ENCODE data around the gene SNX18.
"Not testable (repeated sequence)": the region's sequence is repeated elsewhere in the genome, so short reads cannot be mapped to it uniquely, and the experiment has no call there.

SNX18 gene

GRCh38 chr5:54517512-54518145, at the start of gene SNX18:
Gene SNX18 (plus strand): TSS chr5:54517759. CDS start chr5:54517953, 194 bp downstream.
- peak; percentile 82 for DNase-seq (ENCODE audit: low read depth, low spot score)

- no peak for DNase-seq (ENCODE audit: low read depth, low spot score)
These were observed 47.9 kb upstream of the SNX18 start for GRCh38 chr5:54469622-54470021.

- no peak for DNase-seq (ENCODE audit: low read depth, low spot score)
These were observed 47.4 kb upstream of the SNX18 start for GRCh38 chr5:54470128-54470527.

GRCh38 chr5:54470677-54471076, 46.9 kb upstream of the SNX18 start:
- no peak for DNase-seq (ENCODE audit: low read depth, low spot score)

- DNase-seq (ENCODE audit: low read depth, low spot score), result no peak
These were observed 46.2 kb upstream of the SNX18 start for GRCh38 chr5:54471398-54471797.

GRCh38 chr5:54476682-54477081, 40.9 kb upstream of the SNX18 start:
- DNase-seq (ENCODE audit: low read depth, low spot score), result no peak

GRCh38 chr5:54477941-54478478, 39.5 kb upstream of the SNX18 start:
- DNase-seq (ENCODE audit: low read depth, low spot score), result no peak

- DNase-seq (ENCODE audit: low read depth, low spot score), result no peak
These were observed 37.3 kb upstream of the SNX18 start for GRCh38 chr5:54480296-54480695.

- no peak for DNase-seq (ENCODE audit: low read depth, low spot score)
These were observed 33.2 kb upstream of the SNX18 start for GRCh38 chr5:54484219-54484894.

- DNase-seq (ENCODE audit: low read depth, low spot score), result not testable (repeated sequence)
These were observed 31.9 kb upstream of the SNX18 start for GRCh38 chr5:54485659-54486058.

- DNase-seq (ENCODE audit: low read depth, low spot score), result not testable (repeated sequence)
These were observed 27.9 kb upstream of the SNX18 start for GRCh38 chr5:54489648-54489979.

- no peak for DNase-seq (ENCODE audit: low read depth, low spot score)
These were observed 26.2 kb upstream of the SNX18 start for GRCh38 chr5:54491326-54491725.

- DNase-seq (ENCODE audit: low read depth, low spot score), result no peak
These were observed 25.4 kb upstream of the SNX18 start for GRCh38 chr5:54492178-54492577.

- DNase-seq (ENCODE audit: low read depth, low spot score), result no peak
These were observed 22.5 kb upstream of the SNX18 start for GRCh38 chr5:54495027-54495426.

GRCh38 chr5:54514291-54514690, 3.3 kb upstream of the SNX18 start:
- no peak for DNase-seq (ENCODE audit: low read depth, low spot score)

- DNase-seq (ENCODE audit: low read depth, low spot score), result no peak
These were observed 2.6 kb upstream of the SNX18 start for GRCh38 chr5:54514841-54515432.

- no peak for DNase-seq (ENCODE audit: low read depth, low spot score)
These were observed 1.9 kb upstream of the SNX18 start for GRCh38 chr5:54515634-54516033.

GRCh38 chr5:54516051-54516655, 1.4 kb upstream of the SNX18 start:
- no peak for DNase-seq (ENCODE audit: low read depth, low spot score)

- DNase-seq (ENCODE audit: low read depth, low spot score), result no peak
These were observed 416 bp upstream of the SNX18 start for GRCh38 chr5:54517174-54517511.

- DNase-seq (ENCODE audit: low read depth, low spot score), result no peak
These were observed 723 bp downstream of the SNX18 start for GRCh38 chr5:54518146-54518817.

- no peak for DNase-seq (ENCODE audit: low read depth, low spot score)
These were observed 1.4 kb downstream of the SNX18 start for GRCh38 chr5:54518818-54519508.

- DNase-seq (ENCODE audit: low read depth, low spot score), result no peak
These were observed 1.9 kb downstream of the SNX18 start for GRCh38 chr5:54519509-54519876.

Data from smooth muscle cell of the brain vasculature (primary cell).